PC-9 (cell line): ENCODE measurements around the gene SAG.

ENCODE experiments used
- CTCF ChIP-seq: fragments of 200-600 bp; sonication (generic); conservative IDR thresholded peaks from 2 replicates; pipeline ENCODE4 v1.6.1; 2017; ENCODE audit warnings: mixed run types, antibody characterized with exemption, mild to moderate bottlenecking, moderate library complexity
- EZH2 ChIP-seq: fragments of 200-600 bp; sonication (generic); IDR thresholded peaks from 2 replicates; pipeline ENCODE4 v1.8.0; 2017; ENCODE audit warnings: antibody characterized with exemption, low read depth

GRCh38 chr2:233288663-233289062 lies 19.0 kb upstream of the SAG start:
- TF ChIP-seq EZH2 (no peak), CTCF (no peak)
